H1 (cell line): ENCODE data around the gene SCMH1. TPM values are rescaled to one million over a fixed set of nuclear protein-coding genes. Genes with fewer than 3 reads are reported as not detected.

ENCODE experiments used
- CHD7 ChIP-seq: fragments of 300-600 bp; sonication (generic); IDR thresholded peaks from 2 replicates; pipeline ENCODE4 v1.7.1; 2012; ENCODE audit warnings: low read length, moderate library complexity, mild to moderate bottlenecking, inconsistent platforms; ENCODE audit not compliant: insufficient replicate concordance
- KDM4A ChIP-seq: IDR thresholded peaks from one replicate; pipeline ENCODE4 v1.7.1; 2012; ENCODE audit warnings: low read depth, mild to moderate bottlenecking, moderate library complexity, low read length, inconsistent platforms; ENCODE audit not compliant: severe bottlenecking
- SRF ChIP-seq: IDR thresholded peaks from 2 replicates; pipeline ENCODE4 v1.6.1; 2011; ENCODE audit warnings: mild to moderate bottlenecking, low read depth, low read length, moderate library complexity
- TBP ChIP-seq: IDR thresholded peaks from 2 replicates; pipeline ENCODE4 v1.6.1; 2011; ENCODE audit warnings: low read depth, low read length, improper control_type of control experiment
- polyA plus RNA-seq, 7 experiments: library from polyadenylated mRNA; depleted of rRNA in 3 of 7; stranded (reverse) in 5 of 7; unstranded in 2 of 7; fragments of >200 nt in 5 of 7; fragments of 200-250 nt in 2 of 7; gene quantifications; 1 replicate in 5 of 7; 2 replicates in 1 of 7; 4 replicates in 1 of 7; pipeline versions ENCODE4 v1.2.1 to v1.2.3, GENCODE V29; 2011 to 2013; ENCODE audit warnings: missing spikeins in 2 of 7, mixed read lengths in 2 of 7
- total RNA-seq: library from RNA; stranded (reverse); fragmentation: NEBNext Ultra II Directional; extraction: Animal tissue kit (Norgen Biotek cat#: 25700); gene quantifications from 2 replicates; pipeline ENCODE4 v1.2.1, GENCODE V29; 2021

SCMH1 gene
- total and polyA plus RNA-seq, 2 of the 8 experiments (the other 6 are each of a cell fraction or from before 2014, with no cell fraction given) = 16.6 to 30.7 TPM

GRCh38 chr1:41046347-41046775, 195.7 kb downstream of the SCMH1 start (continued):
- TF ChIP-seq CHD7 = no peak
- TF ChIP-seq SRF = no peak
- TF ChIP-seq KDM4A = no peak
- TF ChIP-seq TBP = no peak
